GM18519 (cell line): ENCODE results near the gene TWF1.
"Not testable (repeated sequence)": the region's sequence is repeated elsewhere in the genome, so short reads cannot be mapped to it uniquely, and the experiment has no call there.

Experiments
- ATAC-seq: cut with Tn5 transposase; IDR thresholded peaks from one replicate; pipeline ENCODE4 v1.9.1; 2021; ENCODE audit warnings: mild to moderate bottlenecking, moderate library complexity; ENCODE audit not compliant: unreplicated experiment, low FRiP score

TWF1 gene

GRCh38 chr12:43805860-43806736, at the start of gene TWF1:
Gene TWF1 (minus strand): TSS chr12:43806317. CDS start chr12:43806245, 72 bp downstream.
- peak; percentile 85 for ATAC-seq

DNA sequence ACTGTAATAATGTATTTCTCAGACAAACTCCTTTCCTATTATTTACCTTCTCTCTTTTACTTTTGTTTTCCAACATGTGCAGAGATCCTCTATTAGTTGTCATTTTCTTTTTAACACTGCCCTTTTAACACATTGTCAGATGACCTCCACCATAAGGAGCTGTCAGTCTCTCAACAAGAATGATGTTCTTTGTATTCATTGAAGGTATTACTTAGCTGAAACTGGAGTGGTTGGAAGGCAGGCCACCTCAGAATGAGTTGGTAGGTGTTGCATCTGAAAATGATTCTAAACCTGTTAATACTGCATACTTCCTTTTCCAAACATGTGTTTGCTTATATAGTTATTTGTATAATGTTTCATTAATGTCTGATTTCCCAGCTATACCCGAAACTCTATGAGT, 46.6 kb upstream of the TWF1 start:
- ATAC-seq, result no peak

- no peak for ATAC-seq
Observed at GRCh38 chr12:43848786-43849185, 42.7 kb upstream of the TWF1 start.

DNA sequence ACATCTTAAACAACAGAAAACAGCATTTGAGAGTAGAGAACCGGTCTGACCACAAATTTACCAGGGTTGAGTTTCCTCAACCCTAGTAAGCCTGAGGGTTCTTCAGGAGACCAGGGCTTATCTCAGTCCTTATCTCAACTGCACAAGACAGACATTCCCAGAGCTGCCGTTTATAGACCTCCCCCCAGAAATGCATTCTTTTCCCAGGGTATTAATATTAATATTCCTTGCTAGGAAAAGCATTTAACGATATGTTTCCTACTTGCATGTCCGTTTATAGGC, 42.0 kb upstream of the TWF1 start:
- no peak for ATAC-seq

DNA sequence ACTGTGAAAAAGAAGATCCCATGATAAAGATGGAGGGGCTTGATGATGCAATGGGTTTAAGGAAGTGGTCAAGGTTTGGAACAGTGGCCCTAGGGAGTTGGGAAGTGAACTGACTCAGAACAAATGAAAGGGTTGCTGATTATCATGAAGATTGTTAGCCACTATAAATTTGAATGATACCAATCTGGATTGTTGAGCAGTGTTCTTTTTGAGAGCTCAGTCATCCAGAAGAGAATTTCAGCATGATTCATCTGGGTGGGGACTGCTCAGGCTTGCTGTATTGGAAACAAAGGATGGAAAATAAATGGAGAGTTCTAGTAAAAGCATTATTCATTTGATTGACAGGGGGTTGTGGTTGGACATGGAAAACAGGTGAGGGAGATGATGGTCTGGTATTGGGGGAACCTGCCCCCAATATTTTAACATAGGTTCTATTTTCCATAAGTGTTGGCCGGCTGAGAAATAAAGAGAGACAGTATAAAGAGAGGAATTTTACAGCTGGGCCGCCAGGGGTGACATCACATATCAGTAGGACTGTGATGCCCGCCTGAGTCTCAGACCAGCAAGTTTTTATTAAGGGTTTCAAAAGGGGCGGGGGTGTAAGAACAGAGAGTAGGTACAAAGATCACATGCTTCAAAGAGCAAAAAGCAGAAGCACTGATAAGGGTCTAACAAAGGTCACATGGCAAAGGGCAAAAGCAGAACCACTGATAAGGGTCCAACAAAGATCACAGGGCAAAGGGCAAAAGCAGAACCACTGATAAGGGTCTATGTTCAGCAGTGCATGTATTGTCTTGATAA, 41.5 kb upstream of the TWF1 start:
- ATAC-seq, result not testable (repeated sequence)

- ATAC-seq, result no peak
Observed at GRCh38 chr12:43842259-43842658, 36.1 kb upstream of the TWF1 start.

DNA sequence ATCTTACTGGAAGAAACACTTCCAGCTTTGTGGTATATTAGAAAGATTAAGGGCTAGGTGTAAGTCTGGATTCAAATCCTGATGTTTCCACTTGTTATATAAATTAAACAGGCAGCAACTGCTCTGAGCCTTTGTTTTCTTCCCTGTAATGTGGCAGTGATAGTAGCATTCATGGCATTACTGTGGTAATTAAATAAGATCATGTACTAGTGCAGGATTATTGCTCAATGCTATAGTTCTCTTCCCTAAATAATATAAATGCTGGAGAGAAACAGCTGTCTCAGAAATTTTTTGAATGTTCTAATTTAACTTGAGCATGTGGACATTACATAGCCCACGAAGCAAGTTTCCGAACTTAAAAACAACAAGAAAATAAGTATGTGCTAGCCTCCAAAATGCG, 35.1 kb upstream of the TWF1 start:
- no peak for ATAC-seq

- ATAC-seq, result no peak
Observed at GRCh38 chr12:43840338-43840737, 34.2 kb upstream of the TWF1 start.

- peak; percentile 16 for ATAC-seq
Observed at GRCh38 chr12:43836475-43836989, 30.4 kb upstream of the TWF1 start.

GRCh38 chr12:43835656-43836474, 29.7 kb upstream of the TWF1 start, which contains the start of gene TMEM117:
Gene TMEM117 (plus strand): TSS chr12:43836081.
- peak; percentile 60 for ATAC-seq

DNA sequence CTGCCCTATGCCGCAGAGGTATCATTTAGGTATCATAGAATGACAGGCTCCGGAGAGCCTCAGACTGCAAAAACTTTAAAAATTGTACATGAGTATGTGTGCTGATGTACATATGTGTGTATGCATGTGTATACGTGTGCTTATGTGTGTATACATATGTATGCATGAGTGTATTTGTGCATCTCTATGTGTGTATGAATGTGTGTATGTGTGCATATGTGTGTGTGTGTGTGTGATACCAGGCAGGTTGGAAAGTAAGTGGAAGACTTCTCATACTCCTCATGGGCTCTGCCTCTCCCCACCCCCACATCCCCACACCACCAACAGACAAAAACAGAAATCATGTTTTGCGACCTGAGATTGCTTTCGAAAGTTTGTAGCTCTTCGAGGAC, 29.1 kb upstream of the TWF1 start:
- ATAC-seq, result peak; percentile 0

- ATAC-seq, result no peak
Observed at GRCh38 chr12:43832463-43833168, 26.5 kb upstream of the TWF1 start.

DNA sequence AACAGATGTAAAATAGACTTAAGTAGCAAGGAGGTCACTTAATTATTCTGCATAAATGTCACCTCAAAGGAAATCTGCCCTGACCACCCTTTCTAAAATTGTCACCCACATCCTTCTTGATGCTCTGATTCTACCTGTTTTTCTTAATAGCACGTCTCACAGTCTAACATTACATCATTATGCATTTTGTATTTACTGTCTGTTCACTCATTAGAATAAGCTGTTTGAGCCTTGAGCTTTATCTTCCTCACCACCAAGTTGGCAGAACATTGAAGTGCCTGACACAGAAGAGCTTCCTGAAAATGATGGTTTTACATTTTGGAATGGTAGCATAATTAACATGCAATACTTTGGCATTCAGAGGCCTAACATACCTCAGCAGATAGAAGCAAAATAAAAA, 21.0 kb upstream of the TWF1 start:
- ATAC-seq, result no peak

DNA sequence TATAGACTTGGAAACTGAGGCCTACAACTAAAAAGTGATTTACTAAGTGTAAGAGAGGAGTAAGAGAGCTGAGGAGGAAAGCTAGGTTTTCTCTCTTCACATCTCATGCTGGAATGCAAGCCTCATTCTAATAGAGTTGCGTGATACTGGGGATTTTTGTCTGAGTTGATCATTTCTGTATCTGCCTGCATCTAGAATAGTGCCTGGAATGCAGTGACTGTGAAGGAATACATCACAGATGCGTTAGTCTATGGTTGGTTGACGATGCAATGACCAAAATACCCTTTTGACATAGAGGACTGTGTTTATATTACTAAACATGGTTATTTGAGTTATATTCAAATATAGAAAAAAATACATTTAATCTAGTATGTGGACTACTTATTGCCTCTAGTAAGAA, 20.6 kb upstream of the TWF1 start:
- no peak for ATAC-seq

- ATAC-seq, result no peak
Observed at GRCh38 chr12:43824207-43824775, 18.2 kb upstream of the TWF1 start.

GRCh38 chr12:43816168-43816567, 10.1 kb upstream of the TWF1 start:
- no peak for ATAC-seq

DNA sequence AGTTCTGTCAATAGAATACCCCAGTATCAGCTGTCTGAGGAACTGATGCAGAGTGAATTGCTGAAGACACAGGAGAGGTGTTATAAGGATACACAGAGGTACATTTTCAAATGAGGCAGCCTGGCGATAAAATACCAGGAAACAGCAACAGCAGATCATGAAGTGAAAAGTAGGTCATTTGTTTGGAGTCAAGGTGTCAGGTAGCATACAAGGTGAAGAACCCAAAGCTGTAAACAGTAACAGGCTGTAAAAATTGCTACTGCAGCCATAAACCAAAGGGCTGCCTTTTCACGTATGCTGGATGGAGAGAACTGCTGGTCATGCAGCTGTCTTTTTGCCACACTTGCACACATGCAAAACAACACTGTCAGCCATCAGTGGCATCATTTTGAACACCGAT, 9.3 kb upstream of the TWF1 start:
- no peak for ATAC-seq

GRCh38 chr12:43812926-43813325, 6.8 kb upstream of the TWF1 start:
- ATAC-seq, result no peak

GRCh38 chr12:43812057-43812456, 5.9 kb upstream of the TWF1 start:
- no peak for ATAC-seq

DNA sequence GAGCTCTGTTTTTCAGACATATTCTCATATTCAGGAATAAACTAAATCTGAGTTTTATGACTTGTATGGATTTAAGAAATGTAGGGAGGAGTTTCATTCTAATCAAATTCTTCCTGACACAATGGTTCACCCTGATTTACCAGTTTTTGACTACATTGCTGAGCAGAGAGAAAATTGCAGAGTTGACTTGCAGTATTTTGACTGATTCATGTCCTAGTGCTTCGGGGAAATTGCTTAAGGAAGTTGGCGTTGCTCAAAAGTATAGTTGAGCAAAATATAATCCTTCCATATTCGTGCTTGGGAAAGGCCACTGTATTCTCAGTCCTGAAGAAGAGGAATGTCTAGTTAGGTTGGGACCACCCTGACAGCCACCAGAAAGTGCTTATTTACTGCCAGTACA, 1.3 kb upstream of the TWF1 start:
- ATAC-seq, result no peak
